Keratinocyte (primary cell): ENCODE data around the gene TASOR. TPM values are rescaled to one million over a fixed set of nuclear protein-coding genes. Genes with fewer than 3 reads are reported as not detected.

Source experiments
- DNase-seq: peaks from one replicate; pipeline ENCODE4 v3.0.0-alpha.2; 2011; ENCODE audit warnings: low read depth, missing footprints, low spot score
- FAIRE-seq: peaks from 2 replicates; lab custom pipeline; 2011; peaks lifted over from hg19 to GRCh38; lab: Jason Lieb, UNC
- H2AFZ ChIP-seq: 2 replicates; pipeline ENCODE4 v1.6.0; 2012; ENCODE audit warnings: low read length, control low read depth, inconsistent platforms; ENCODE audit not compliant: control insufficient read depth
- H3K27ac ChIP-seq: 2 replicates; pipeline ENCODE4 v1.5.1; 2011; ENCODE audit warnings: low read length; ENCODE audit not compliant: control insufficient read depth, insufficient read depth
- H3K27me3 ChIP-seq: 3 replicates; pipeline ENCODE4 v1.6.0; 2011; ENCODE audit warnings: low read length; ENCODE audit not compliant: control insufficient read depth, insufficient read depth; ENCODE audit errors: extremely low read depth
- H3K36me3 ChIP-seq, 2 experiments: 2 replicates in 1 of 2; 3 replicates in 1 of 2; pipeline ENCODE4 v1.5.1; 2011; ENCODE audit warnings: low read length in 2 of 2, mild to moderate bottlenecking in 1 of 2; ENCODE audit not compliant: control insufficient read depth in 2 of 2, insufficient read depth in 2 of 2; ENCODE audit errors: extremely low read depth in 1 of 2
- H3K4me1 ChIP-seq: 3 replicates; pipeline ENCODE4 v1.5.1; 2011; ENCODE audit warnings: low read length; ENCODE audit not compliant: control insufficient read depth, insufficient read depth; ENCODE audit errors: extremely low read depth
- H3K4me2 ChIP-seq: 3 replicates; pipeline ENCODE4 v1.6.0; 2011; ENCODE audit warnings: low read depth, low read length; ENCODE audit not compliant: control insufficient read depth, insufficient read depth; ENCODE audit errors: extremely low read depth
- H3K4me3 ChIP-seq, 3 experiments: fragments of 200-600 bp in 1 of 3; sonication (generic) in 1 of 3; 2 replicates in 2 of 3; 3 replicates in 1 of 3; pipeline ENCODE4 v1.5.1; 2011 to 2016; ENCODE audit warnings: low read length in 3 of 3, mild to moderate bottlenecking in 3 of 3, control low read depth in 2 of 3, inconsistent platforms in 1 of 3, low read depth in 1 of 3, mixed read lengths in 1 of 3, mixed run types in 1 of 3, moderate library complexity in 1 of 3; ENCODE audit not compliant: control insufficient read depth in 2 of 3, insufficient read depth in 2 of 3; ENCODE audit errors: extremely low read depth in 1 of 3
- H3K79me2 ChIP-seq: 2 replicates; pipeline ENCODE4 v1.6.0; 2012; ENCODE audit warnings: low read length; ENCODE audit not compliant: control insufficient read depth, insufficient read depth
- H3K9ac ChIP-seq: 3 replicates; pipeline ENCODE4 v1.6.0; 2011; ENCODE audit warnings: low read length; ENCODE audit not compliant: control insufficient read depth, insufficient read depth; ENCODE audit errors: extremely low read depth
- H3K9me1 ChIP-seq: 3 replicates; pipeline ENCODE4 v1.6.0; 2011; ENCODE audit warnings: low read length; ENCODE audit not compliant: control insufficient read depth, insufficient read depth; ENCODE audit errors: extremely low read depth
- H3K9me3 ChIP-seq: 2 replicates; pipeline ENCODE4 v1.5.1; 2012; ENCODE audit warnings: low read depth, low read length; ENCODE audit not compliant: control insufficient read depth
- H4K20me1 ChIP-seq: 3 replicates; pipeline ENCODE4 v1.6.0; 2011; ENCODE audit warnings: low read length; ENCODE audit not compliant: control insufficient read depth, insufficient read depth; ENCODE audit errors: extremely low read depth
- CTCF ChIP-seq, 3 experiments: IDR thresholded peaks in 1 of 3; conservative IDR thresholded peaks in 1 of 3; optimal IDR thresholded peaks in 1 of 3; 2 replicates in 2 of 3; 3 replicates in 1 of 3; pipeline versions ENCODE3 to v1.5.1; 2011; ENCODE audit warnings: low read length in 3 of 3, mild to moderate bottlenecking in 3 of 3, moderate library complexity in 2 of 3, control low read depth in 1 of 3, inconsistent platforms in 1 of 3; ENCODE audit not compliant: insufficient read depth in 2 of 3; ENCODE audit errors: extremely low read depth in 1 of 3
- EZH2 ChIP-seq: IDR thresholded peaks from one replicate; pipeline ENCODE4 v1.6.1; 2012; ENCODE audit warnings: inconsistent platforms, mild to moderate bottlenecking, low read length, moderate library complexity
- dilution Hi-C: fragments of 300-500 bp; cut with MboI; formaldehyde crosslinking; loops from one replicate; pipeline ENCODE4 v1.7.0; 2020; ENCODE audit warnings: low sequenced_read_pairs; ENCODE audit not compliant: extremely low pct_ligation_motif_present
- polyA plus RNA-seq, 5 experiments: library from polyadenylated mRNA; depleted of rRNA in 3 of 5; stranded (reverse) in 3 of 5; stranded (forward) in 1 of 5; unstranded in 1 of 5; fragments of >200 nt; gene quantifications; 1 replicate in 1 of 5; 2 replicates in 3 of 5; 3 replicates in 1 of 5; pipeline versions ENCODE4 v1.2.1 to v1.2.3, GENCODE V29; 2011 to 2012; ENCODE audit warnings: missing spikeins in 2 of 5, low read depth in 1 of 5, low replicate concordance in 1 of 5

Gene TASOR
- polyA plus RNA-seq, 1 donor (not counting 4 experiments of a cell fraction or from before 2014, with no cell fraction given): 38.6 TPM

GRCh38 chr3:56684029-56684428 is 964 bp upstream of the TASOR start:
- H3K79me2 ChIP-seq: peaks cover 29% of the 10 kb centered on the region
- no peak overlapping the region for H3K4me3 ChIP-seq
- dilution Hi-C loops: no loop called here
- H3K9me3 ChIP-seq: peaks cover 3% of the 10 kb centered on the region
- H3K27me3 ChIP-seq: no peaks in the 10 kb centered on the region
- FAIRE-seq: peak; percentile 57
- no peak overlapping the region for H3K27ac ChIP-seq
- H4K20me1 ChIP-seq: no peaks in the 10 kb centered on the region
- H3K9me1 ChIP-seq: no peaks in the 10 kb centered on the region
- no peak for DNase-seq
- TF ChIP-seq CTCF (optimal IDR thresholded peaks at IDR 0.05 in 1 of 3, IDR thresholded peaks at IDR 0.05 in 1 of 3, conservative IDR thresholded peaks at IDR 0.05 in 1 of 3; ENCODE audit: extremely low read depth in 1 of 3, insufficient read depth in 2 of 3, low read length in 3 of 3) (no peak), EZH2 (no peak)
- H3K4me1 ChIP-seq: peaks cover 20% of the 10 kb centered on the region
- H3K4me2 ChIP-seq: no peak overlapping the region
- H3K36me3 ChIP-seq: no peaks in the 10 kb centered on the region
- H2AFZ ChIP-seq: no peak overlapping the region
- no peak overlapping the region for H3K9ac ChIP-seq

GRCh38 chr3:56682462-56683121 is 473 bp downstream of the TASOR start:
- H2AFZ ChIP-seq: peak overlapping the region; percentile 60

More at GRCh38 chr3:56682462-56683121, 473 bp downstream of the TASOR start:
- no peaks in the 10 kb centered on the region for H3K36me3 ChIP-seq
- H3K9me3 ChIP-seq: peaks cover 3% of the 10 kb centered on the region
- peak overlapping the region; percentile 93 for H3K9ac ChIP-seq
- H3K27ac ChIP-seq: peak overlapping the region; percentile 93
- H3K27me3 ChIP-seq: no peaks in the 10 kb centered on the region
- H3K4me1 ChIP-seq: peaks cover 15% of the 10 kb centered on the region
- peak overlapping the region; percentile 92 for H3K4me2 ChIP-seq
- no peaks in the 10 kb centered on the region for H3K9me1 ChIP-seq
- FAIRE-seq (no peak), DNase-seq (no peak)
- dilution Hi-C loops: no loop called here
- peak overlapping the region; percentile 61 to 91 (median 76) for H3K4me3 ChIP-seq
- peaks cover 40% of the 10 kb centered on the region for H3K79me2 ChIP-seq
- H4K20me1 ChIP-seq: no peaks in the 10 kb centered on the region
- TF ChIP-seq EZH2: no peak
- TF ChIP-seq CTCF (optimal IDR thresholded peaks at IDR 0.05 in 1 of 3, IDR thresholded peaks at IDR 0.05 in 1 of 3, conservative IDR thresholded peaks at IDR 0.05 in 1 of 3; ENCODE audit: extremely low read depth in 1 of 3, insufficient read depth in 2 of 3, low read length in 3 of 3): no peak
